ENCODE results near the gene TARS2.

Gene TARS2

GRCh38 chr1:150473659-150474058 lies 13.6 kb upstream of the TARS2 start:
- Histone ChIP-seq H3K4me3 (IDR thresholded peaks at IDR 0.05; ENCODE audit: insufficient read depth, low read depth, low read length) (no peak overlapping the region), H3K79me2 (ENCODE audit: insufficient read depth, low read depth) (no peaks in the 10 kb centered on the region), H3K27ac (no peak overlapping the region), H3K4me2 (no peak overlapping the region), H3K36me3 (ENCODE audit: insufficient read depth) (peaks cover 12% of the 10 kb centered on the region; the same call in 1 of the 2 replicates), H3K27me3 (ENCODE audit: insufficient read depth, low read depth) (no peaks in the 10 kb centered on the region), H3K4me1 (ENCODE audit: low read depth, poor library complexity, severe bottlenecking) (no peaks in the 10 kb centered on the region), H3K9ac (no peak overlapping the region), H4K20me1 (ENCODE audit: insufficient read depth) (no peaks in the 10 kb centered on the region), H2AFZ (ENCODE audit: low read depth) (no peak overlapping the region)
- no peak for TF ChIP-seq CTCF (conservative IDR thresholded peaks at IDR 0.05; ENCODE audit: low read depth, low read length)

DNA sequence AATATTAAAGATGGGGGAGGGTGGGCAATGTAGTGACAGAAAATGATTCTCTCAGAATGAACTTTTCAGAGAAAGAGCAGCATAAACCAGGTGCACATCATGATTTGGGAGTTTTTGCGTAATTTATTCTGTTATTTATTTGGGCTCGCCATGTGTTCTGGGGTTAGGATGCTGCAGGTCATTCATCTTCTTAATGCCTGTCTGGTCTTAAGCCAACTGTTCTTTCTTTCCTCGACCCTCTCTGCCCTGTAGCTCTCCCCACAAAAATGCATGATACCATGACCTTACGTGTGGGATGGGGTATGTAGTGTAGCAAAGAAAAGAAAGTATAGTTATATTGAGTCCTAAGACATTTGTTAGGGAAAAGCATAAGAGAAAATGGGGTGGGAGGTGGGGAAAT lies 12.3 kb upstream of the TARS2 start:
- Histone ChIP-seq H2AFZ (ENCODE audit: low read depth) (no peak overlapping the region), H3K79me2 (ENCODE audit: insufficient read depth, low read depth) (no peaks in the 10 kb centered on the region), H3K27me3 (ENCODE audit: insufficient read depth, low read depth) (no peaks in the 10 kb centered on the region; the same call in 1 of the 2 replicates), H4K20me1 (ENCODE audit: insufficient read depth) (no peaks in the 10 kb centered on the region), H3K4me2 (no peak overlapping the region), H3K9ac (no peak overlapping the region), H3K4me1 (ENCODE audit: low read depth, poor library complexity, severe bottlenecking) (no peaks in the 10 kb centered on the region), H3K36me3 (ENCODE audit: insufficient read depth) (peaks cover 12% of the 10 kb centered on the region; the same call in 1 of the 2 replicates), H3K27ac (no peak overlapping the region), H3K4me3 (IDR thresholded peaks at IDR 0.05; ENCODE audit: insufficient read depth, low read depth, low read length) (no peak overlapping the region)
- TF ChIP-seq CTCF (conservative IDR thresholded peaks at IDR 0.05; ENCODE audit: low read depth, low read length): no peak

GRCh38 chr1:150476754-150477153 lies 10.5 kb upstream of the TARS2 start:
- TF ChIP-seq CTCF (conservative IDR thresholded peaks at IDR 0.05; ENCODE audit: low read depth, low read length): no peak
- no peak overlapping the region for H3K4me2 ChIP-seq
- H3K27me3 ChIP-seq (ENCODE audit: insufficient read depth, low read depth): no peaks in the 10 kb centered on the region; the same call in 1 of the 2 replicates
- H3K27ac ChIP-seq: no peak overlapping the region
- no peak overlapping the region for H2AFZ ChIP-seq (ENCODE audit: low read depth)
- no peaks in the 10 kb centered on the region for H3K79me2 ChIP-seq (ENCODE audit: insufficient read depth, low read depth)
- no peaks in the 10 kb centered on the region for H4K20me1 ChIP-seq (ENCODE audit: insufficient read depth)
- H3K4me3 ChIP-seq (IDR thresholded peaks at IDR 0.05; ENCODE audit: insufficient read depth, low read depth, low read length): no peak overlapping the region
- no peaks in the 10 kb centered on the region; the same call in 1 of the 2 replicates for H3K36me3 ChIP-seq (ENCODE audit: insufficient read depth)
- H3K9ac ChIP-seq: no peak overlapping the region
- no peaks in the 10 kb centered on the region for H3K4me1 ChIP-seq (ENCODE audit: low read depth, poor library complexity, severe bottlenecking)

DNA sequence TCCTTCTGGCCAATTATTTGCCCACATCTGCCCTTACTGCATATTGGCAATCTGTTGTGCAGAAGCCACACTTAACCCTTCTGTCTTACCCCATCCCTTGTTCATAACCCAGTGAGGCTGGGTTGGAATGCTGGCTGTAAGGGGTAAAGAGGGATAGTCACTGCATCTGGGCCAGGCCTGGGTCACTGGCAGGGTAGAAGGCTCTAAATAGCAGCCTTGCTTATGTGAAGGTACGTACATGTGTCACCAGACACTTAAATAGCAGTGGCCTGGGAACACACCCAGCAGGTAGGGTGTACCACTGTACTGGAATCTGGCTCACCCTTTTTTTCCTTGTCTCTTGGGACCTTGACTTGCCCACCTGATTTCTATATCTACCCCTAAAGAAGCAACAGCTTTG lies 9.9 kb upstream of the TARS2 start:
- H3K79me2 ChIP-seq (ENCODE audit: insufficient read depth, low read depth): no peaks in the 10 kb centered on the region
- no peak overlapping the region for H3K27ac ChIP-seq
- no peaks in the 10 kb centered on the region for H4K20me1 ChIP-seq (ENCODE audit: insufficient read depth)
- H3K9ac ChIP-seq: no peak overlapping the region
- H3K27me3 ChIP-seq (ENCODE audit: insufficient read depth, low read depth): no peaks in the 10 kb centered on the region; the same call in 1 of the 2 replicates
- no peaks in the 10 kb centered on the region for H3K4me1 ChIP-seq (ENCODE audit: low read depth, poor library complexity, severe bottlenecking)
- H3K4me3 ChIP-seq (IDR thresholded peaks at IDR 0.05; ENCODE audit: insufficient read depth, low read depth, low read length): no peak overlapping the region
- no peak for TF ChIP-seq CTCF (conservative IDR thresholded peaks at IDR 0.05; ENCODE audit: low read depth, low read length)
- H2AFZ ChIP-seq (ENCODE audit: low read depth): no peak overlapping the region
- H3K36me3 ChIP-seq (ENCODE audit: insufficient read depth): no peaks in the 10 kb centered on the region; the same call in 1 of the 2 replicates
- H3K4me2 ChIP-seq: no peak overlapping the region

Data from KMS-11 (cell line).